HepG2 (cell line): ENCODE results near the gene RPS15A. TPM values are rescaled to one million over a fixed set of nuclear protein-coding genes. Genes with fewer than 3 reads are reported as not detected.
"Not testable (repeated sequence)": the region's sequence is repeated elsewhere in the genome, so short reads cannot be mapped to it uniquely, and the experiment has no call there.

ENCODE experiments used
- ATAC-seq: fragments of 200-7000 bp; cut with Tn5 transposase; 3 replicates; pipeline ENCODE4 v1.9.1; 2020; ENCODE audit warnings: mild to moderate bottlenecking, moderate library complexity
- BruUV-seq: library from RNA; stranded (reverse); fragments of 400-500 nt; replicated peaks from 2 replicates; lab custom pipeline; 2021; lab: Mats Ljungman, UMichigan
- CTCF ChIA-PET: fragments of 300-600 bp; formaldehyde crosslinking; extraction: SDS; loops from one replicate; lab custom pipeline; 2021; ENCODE audit warnings: low total read pairs, inconsistent platforms, low intra/inter-chr PET ratio; lab: Yijun Ruan, JAX
- POLR2A ChIA-PET: fragments of 350-600 bp; sonication (Branson Sonifier 250); formaldehyde crosslinking; loops from one replicate; lab custom pipeline; 2020; ENCODE audit warnings: antibody characterized with exemption, inconsistent platforms; lab: Yijun Ruan, JAX
- DNase-seq: peaks from one replicate; pipeline ENCODE4 v3.0.0-alpha.2; 2015; ENCODE audit warnings: low spot score
- FAIRE-seq: peaks from 3 replicates; lab custom pipeline; 2011; peaks lifted over from hg19 to GRCh38; lab: Jason Lieb, UNC
- H2AFZ ChIP-seq: one replicate; pipeline ENCODE4 v1.6.1; 2011; ENCODE audit warnings: low read length, inconsistent platforms
- H3K27ac ChIP-seq: fragments of 300-600 bp; 3 replicates; pipeline ENCODE4 v1.8.0; 2011; ENCODE audit warnings: mixed run types, mild to moderate bottlenecking, mixed read lengths, low read length, inconsistent platforms; ENCODE audit not compliant: insufficient read depth; ENCODE audit errors: extremely low read length
- H3K27me3 ChIP-seq, 2 experiments: fragments of 200-600 bp in 1 of 2; 2 replicates in 1 of 2; 3 replicates in 1 of 2; pipeline versions ENCODE4 v1.6.0 to v1.8.0; 2011; ENCODE audit warnings: low read length in 2 of 2, mild to moderate bottlenecking in 2 of 2, moderate library complexity in 2 of 2, inconsistent platforms in 1 of 2; ENCODE audit not compliant: insufficient read depth in 2 of 2, control insufficient read depth in 1 of 2
- H3K36me3 ChIP-seq, 2 experiments: fragments of 200-600 bp in 1 of 2; replicated peaks in 1 of 2; 2 replicates in 1 of 2; 3 replicates in 1 of 2; pipeline versions ENCODE4 v1.5.1 to v1.8.0; 2011; ENCODE audit warnings: low read length in 2 of 2, inconsistent platforms in 1 of 2; ENCODE audit not compliant: insufficient read depth in 2 of 2, control insufficient read depth in 1 of 2
- H3K4me1 ChIP-seq: 2 replicates; pipeline ENCODE4 v1.5.1; 2012; ENCODE audit warnings: low read length, inconsistent platforms; ENCODE audit not compliant: insufficient read depth
- H3K4me2 ChIP-seq: 2 replicates; pipeline ENCODE4 v1.6.0; 2011; ENCODE audit warnings: low read depth, low read length, inconsistent platforms
- H3K4me3 ChIP-seq, 3 experiments: fragments of 200-600 bp in 1 of 3; sonication (generic), shearing (Covaris generic) in 1 of 3; replicated peaks in 1 of 3; 2 replicates each; pipeline ENCODE4 v1.5.1; 2011 to 2016; ENCODE audit warnings: low read length in 3 of 3, inconsistent platforms in 2 of 3, low read depth in 2 of 3, mild to moderate bottlenecking in 2 of 3, control low read depth in 1 of 3, mixed read lengths in 1 of 3; ENCODE audit not compliant: insufficient read depth in 1 of 3
- H3K79me2 ChIP-seq: one replicate; pipeline ENCODE4 v1.6.1; 2011; ENCODE audit warnings: low read length, inconsistent platforms; ENCODE audit not compliant: insufficient read depth
- H3K9ac ChIP-seq: 2 replicates; pipeline ENCODE4 v1.6.0; 2011; ENCODE audit warnings: mild to moderate bottlenecking, low read depth, low read length, inconsistent platforms; ENCODE audit not compliant: insufficient read depth
- H3K9me3 ChIP-seq: 2 replicates; pipeline ENCODE4 v1.5.1; 2012; ENCODE audit warnings: mild to moderate bottlenecking, low read length
- H4K20me1 ChIP-seq: 2 replicates; pipeline ENCODE4 v1.6.0; 2011; ENCODE audit warnings: inconsistent platforms, mild to moderate bottlenecking, low read length, moderate library complexity; ENCODE audit not compliant: insufficient read depth
- MAFF ChIP-seq: IDR thresholded peaks from 2 replicates; pipeline ENCODE4 v1.6.1; 2011; ENCODE audit warnings: low read depth, low read length, improper control_type of control experiment
- MAFK ChIP-seq, 2 experiments: IDR thresholded peaks in 1 of 2; conservative IDR thresholded peaks in 1 of 2; 2 replicates each; pipeline ENCODE4 v1.6.1; 2011; ENCODE audit warnings: improper control_type of control experiment in 2 of 2, low read length in 2 of 2
- WGBS: methylation state at CpG from one replicate; pipeline ENCODE4 v1.1.6; 2017; ENCODE audit warnings: low lambda C conversion rate; 5-methylcytosine and 5-hydroxymethylcytosine counted together
- in situ Hi-C: cut with HindIII; loops from 2 replicates; pipeline ENCODE4 v1.10.0; 2017; ENCODE audit warnings: low pct_unique_long_range_greater_than_20kb; ENCODE audit not compliant: extremely low pct_ligation_motif_present
- intact Hi-C: fragments of 100-400 bp; cut with micrococcal nuclease; formaldehyde crosslinking; loops from one replicate; pipeline ENCODE4 v1.10.0; 2022; ENCODE audit not compliant: unreplicated experiment
- polyA plus RNA-seq, 8 experiments: library from polyadenylated mRNA; depleted of rRNA in 3 of 8; stranded (reverse) in 7 of 8; unstranded in 1 of 8; fragments of >200 nt; fragmentation: Illumina TruSeq in 4 of 8; extraction: Trizol in 4 of 8; gene quantifications; 2 replicates each; pipeline versions ENCODE4 v1.2.1 to v1.2.3, GENCODE V29; 2011 to 2016; ENCODE audit warnings: low read depth in 4 of 8, missing spikeins in 1 of 8, mixed read lengths in 1 of 8; ENCODE audit not compliant: insufficient read depth in 1 of 8
- total RNA-seq, 5 experiments: library from RNA; depleted of rRNA; stranded (reverse); fragments of >200 nt; fragmentation: Illumina TruSeq; extraction: Trizol; gene quantifications; 2 replicates each; pipeline ENCODE4 v1.2.3, GENCODE V29; 2016; ENCODE audit warnings: low read depth in 1 of 5

Gene RPS15A
- total and polyA plus RNA-seq, 2 of the 13 experiments (the other 11 are each of a cell fraction or from before 2014, with no cell fraction given), result 5,489 to 9,457 TPM

DNA sequence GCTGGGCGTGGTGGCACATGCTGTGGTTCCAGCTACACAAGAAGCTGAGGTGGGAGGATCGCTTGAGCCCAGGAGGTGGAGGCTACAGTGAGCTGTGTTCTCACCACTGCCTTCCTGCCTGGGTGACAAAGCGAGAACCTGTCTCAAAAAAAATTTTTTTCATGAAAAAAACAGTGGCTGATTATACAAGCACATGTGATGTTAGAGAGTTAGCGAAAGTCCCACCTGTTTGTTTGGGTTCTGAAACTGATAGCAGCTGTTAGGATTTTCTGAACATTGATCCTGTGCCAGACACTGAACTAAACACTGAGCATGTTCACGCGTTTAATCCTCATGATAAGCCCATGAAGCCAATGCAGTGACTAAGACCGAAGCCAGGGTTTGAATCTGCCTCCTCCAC, 22.9 kb downstream of the RPS15A start:
- H3K36me3 ChIP-seq, H4K20me1 ChIP-seq, POLR2A ChIA-PET, intact Hi-C loops, CTCF ChIA-PET, H3K27me3 ChIP-seq, H2AFZ ChIP-seq, in situ Hi-C loops, H3K9me3 ChIP-seq, BruUV-seq, FAIRE-seq, H3K27ac ChIP-seq, H3K4me1 ChIP-seq, H3K4me2 ChIP-seq, H3K9ac ChIP-seq, H3K4me3 ChIP-seq, DNase-seq, H3K79me2 ChIP-seq: not testable (repeated sequence)
- 0 out of 3 replicates have a peak, but pooled peaks have one; percentile 14 for ATAC-seq
- WGBS, result 53% methylated on average over 4 of the region's 7 CpGs

DNA sequence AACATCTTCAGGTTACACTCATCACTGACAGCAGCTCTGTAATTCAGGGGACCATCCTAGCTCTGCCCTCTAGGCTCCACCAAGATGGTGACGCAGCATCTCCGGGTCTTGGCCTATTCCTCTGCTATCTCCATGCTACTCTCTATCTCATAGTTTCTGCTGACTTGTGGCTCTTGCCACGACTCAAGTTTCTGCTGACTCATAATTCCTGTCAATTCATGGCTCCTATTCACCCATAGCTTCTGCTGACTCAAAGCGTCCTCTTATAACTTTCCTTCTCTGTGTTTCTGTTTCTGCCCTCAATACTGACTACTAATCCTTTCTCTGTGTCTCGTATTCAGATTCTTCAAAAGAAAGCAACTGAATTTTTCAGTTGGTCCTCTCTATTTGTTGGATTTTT, 27.4 kb downstream of the RPS15A start:
- H3K4me1 ChIP-seq, H3K79me2 ChIP-seq, H3K4me2 ChIP-seq, H3K9ac ChIP-seq, H3K9me3 ChIP-seq, H2AFZ ChIP-seq, BruUV-seq, intact Hi-C loops, H3K36me3 ChIP-seq, H4K20me1 ChIP-seq, H3K27me3 ChIP-seq, CTCF ChIA-PET, DNase-seq, H3K27ac ChIP-seq, in situ Hi-C loops, ATAC-seq, H3K4me3 ChIP-seq, POLR2A ChIA-PET: not testable (repeated sequence)
- 0 out of 2 replicates have a peak, but pooled peaks have one; percentile 1 for TF ChIP-seq MAFF
- TF ChIP-seq MAFK (conservative IDR thresholded peaks at IDR 0.05 in 1 of 2, IDR thresholded peaks at IDR 0.05 in 1 of 2; ENCODE audit: low read length in 2 of 2), result peak in 1 of 2 experiments; percentile 13; a peak in 1 of 4 replicates
- FAIRE-seq, result peak; percentile 65
- 8% methylated on average over 3 of the region's 5 CpGs for WGBS
